HL-60 (cell line): ENCODE measurements around the gene CDK6.

Experiments
- DNase-seq, 2 experiments: peaks; one replicate each; pipeline ENCODE4 v3.0.0-alpha.2; 2010 to 2020; ENCODE audit warnings: low read depth in 1 of 2, low spot score in 1 of 2
- H3K27ac ChIP-seq: fragments of 250-450 bp; sonication (Bioruptor Pico); replicated peaks from 2 replicates; pipeline ENCODE4 v1.5.1; 2020; ENCODE audit warnings: mild to moderate bottlenecking, moderate library complexity
- H3K27me3 ChIP-seq: fragments of 250-450 bp; sonication (Bioruptor Pico); 2 replicates; pipeline ENCODE4 v1.5.1; 2021; ENCODE audit warnings: mild to moderate bottlenecking, moderate library complexity; ENCODE audit not compliant: insufficient read depth, poor library complexity, severe bottlenecking
- H3K4me3 ChIP-seq: replicated peaks from 2 replicates; pipeline ENCODE4 v1.5.1; 2011; ENCODE audit warnings: mild to moderate bottlenecking, control low read depth, low read length; ENCODE audit not compliant: insufficient read depth
- CTCF ChIP-seq: IDR thresholded peaks from one replicate; pipeline ENCODE4 v1.5.1; 2011; ENCODE audit warnings: low read length, control low read depth, inconsistent platforms; ENCODE audit not compliant: insufficient read depth
- GABPA ChIP-seq: IDR thresholded peaks from 2 replicates; pipeline ENCODE4 v1.6.1; 2012; ENCODE audit warnings: low read depth
- POLR2AphosphoS5 ChIP-seq: IDR thresholded peaks from 2 replicates; pipeline ENCODE4 v1.6.1; 2012; ENCODE audit warnings: low read depth
- REST ChIP-seq: IDR thresholded peaks from 2 replicates; pipeline ENCODE4 v1.6.1; 2012; ENCODE audit warnings: low read depth; ENCODE audit not compliant: insufficient replicate concordance
- SPI1 ChIP-seq: IDR thresholded peaks from 2 replicates; pipeline ENCODE4 v1.6.1; 2012; ENCODE audit warnings: low read depth, mild to moderate bottlenecking, borderline replicate concordance

CDK6 gene

GRCh38 chr7:92702535-92702934, 133.8 kb downstream of the CDK6 start:
- H3K27me3 ChIP-seq, result no peaks in the 10 kb centered on the region
- H3K27ac ChIP-seq, result no peak overlapping the region
- TF ChIP-seq CTCF, result no peak
- TF ChIP-seq SPI1, result no peak
- no peak for TF ChIP-seq REST
- TF ChIP-seq GABPA, result no peak
- TF ChIP-seq POLR2AphosphoS5, result no peak

GRCh38 chr7:92699966-92700514, 136.3 kb downstream of the CDK6 start:
- TF ChIP-seq CTCF, result no peak
- no peak for TF ChIP-seq SPI1
- TF ChIP-seq POLR2AphosphoS5, result no peak
- no peak for TF ChIP-seq REST
- no peak for TF ChIP-seq GABPA
- no peak for DNase-seq
- H3K27ac ChIP-seq, result no peak overlapping the region
- no peaks in the 10 kb centered on the region for H3K27me3 ChIP-seq
- no peak overlapping the region for H3K4me3 ChIP-seq

More at GRCh38 chr7:92702535-92702934, 133.8 kb downstream of the CDK6 start:
- DNase-seq, result no peak
- H3K4me3 ChIP-seq, result no peak overlapping the region

GRCh38 chr7:92699560-92699959, 136.8 kb downstream of the CDK6 start:
- DNase-seq, result no peak
- H3K27ac ChIP-seq, result no peak overlapping the region
- no peak overlapping the region for H3K4me3 ChIP-seq
- no peaks in the 10 kb centered on the region for H3K27me3 ChIP-seq
- no peak for TF ChIP-seq REST
- TF ChIP-seq SPI1, result no peak
- no peak for TF ChIP-seq GABPA
- TF ChIP-seq CTCF, result no peak
- no peak for TF ChIP-seq POLR2AphosphoS5
